DMS 273 treated with DMSO at 0.1 percent for 48 hours (cell line): ENCODE measurements around the gene CCDC120.

Experiments used
- DNase-seq: peaks from one replicate; lab custom pipeline; 2025; lab: John Stamatoyannopoulos, UW

CCDC120 gene

GRCh38 chrX:49058794-49059193 is at the start of gene CCDC120:
Gene CCDC120 (plus strand): TSS chrX:49058999. CDS start chrX:49062042, 3,043 bp downstream.
- no peak for DNase-seq

- no peak for DNase-seq
Observed at GRCh38 chrX:49019050-49019449, 39.7 kb upstream of the CCDC120 start.

GRCh38 chrX:49019599-49020249 is 39.1 kb upstream of the CCDC120 start:
- DNase-seq = no peak

- no peak for DNase-seq
Observed at GRCh38 chrX:49029876-49030275, 28.9 kb upstream of the CCDC120 start.

- DNase-seq = no peak
Observed at GRCh38 chrX:49030283-49030682, 28.5 kb upstream of the CCDC120 start.

GRCh38 chrX:49037883-49038475 is 20.8 kb upstream of the CCDC120 start:
- DNase-seq = no peak

- DNase-seq = peak; percentile 53
Observed at GRCh38 chrX:49039598-49040375, 19.0 kb upstream of the CCDC120 start.

GRCh38 chrX:49040376-49040955 is 18.3 kb upstream of the CCDC120 start:
- DNase-seq = no peak

- DNase-seq = no peak
Observed at GRCh38 chrX:49041744-49042580, 16.8 kb upstream of the CCDC120 start.

GRCh38 chrX:49042581-49043219 is 16.1 kb upstream of the CCDC120 start:
- no peak for DNase-seq

- DNase-seq = peak; percentile 98
Observed at GRCh38 chrX:49043220-49043986, 15.4 kb upstream of the CCDC120 start, which contains the start of gene TFE3. Gene TFE3 (minus strand): TSS chrX:49043357. CDS start chrX:49043226, 131 bp downstream.

- no peak for DNase-seq
Observed at GRCh38 chrX:49043987-49044281, 14.9 kb upstream of the CCDC120 start.

GRCh38 chrX:49053223-49054072 is 5.4 kb upstream of the CCDC120 start:
- peak; percentile 36 for DNase-seq

GRCh38 chrX:49054073-49054762 is 4.6 kb upstream of the CCDC120 start:
- no peak for DNase-seq

- DNase-seq = no peak
Observed at GRCh38 chrX:49059201-49059600, 402 bp downstream of the CCDC120 start.

GRCh38 chrX:49059681-49060085 is 884 bp downstream of the CCDC120 start:
- DNase-seq = no peak

- no peak for DNase-seq
Observed at GRCh38 chrX:49060914-49061313, 2.1 kb downstream of the CCDC120 start.

- no peak for DNase-seq
Observed at GRCh38 chrX:49061490-49061889, 2.7 kb downstream of the CCDC120 start.

GRCh38 chrX:49061916-49062315 is 3.1 kb downstream of the CCDC120 start:
- DNase-seq = no peak
